Fibroblast of pulmonary artery (primary cell): ENCODE results near the gene PHETA1.
A peak's percentile ranks its signal among the peaks of the same experiment; 100 is the strongest.

Experiments used
- DNase-seq: peaks from one replicate; pipeline ENCODE4 v3.0.0-alpha.2; 2010; ENCODE audit warnings: low read depth
- H3K4me3 ChIP-seq: replicated peaks from 2 replicates; pipeline ENCODE4 v1.5.1; 2011; ENCODE audit warnings: low read depth, mild to moderate bottlenecking, control low read depth, low read length, moderate library complexity
- CTCF ChIP-seq: IDR thresholded peaks from 2 replicates; pipeline ENCODE4 v1.5.1; 2011; ENCODE audit warnings: mild to moderate bottlenecking, control low read depth, low read length, inconsistent platforms; ENCODE audit errors: missing control alignments

The PHETA1 gene

DNA sequence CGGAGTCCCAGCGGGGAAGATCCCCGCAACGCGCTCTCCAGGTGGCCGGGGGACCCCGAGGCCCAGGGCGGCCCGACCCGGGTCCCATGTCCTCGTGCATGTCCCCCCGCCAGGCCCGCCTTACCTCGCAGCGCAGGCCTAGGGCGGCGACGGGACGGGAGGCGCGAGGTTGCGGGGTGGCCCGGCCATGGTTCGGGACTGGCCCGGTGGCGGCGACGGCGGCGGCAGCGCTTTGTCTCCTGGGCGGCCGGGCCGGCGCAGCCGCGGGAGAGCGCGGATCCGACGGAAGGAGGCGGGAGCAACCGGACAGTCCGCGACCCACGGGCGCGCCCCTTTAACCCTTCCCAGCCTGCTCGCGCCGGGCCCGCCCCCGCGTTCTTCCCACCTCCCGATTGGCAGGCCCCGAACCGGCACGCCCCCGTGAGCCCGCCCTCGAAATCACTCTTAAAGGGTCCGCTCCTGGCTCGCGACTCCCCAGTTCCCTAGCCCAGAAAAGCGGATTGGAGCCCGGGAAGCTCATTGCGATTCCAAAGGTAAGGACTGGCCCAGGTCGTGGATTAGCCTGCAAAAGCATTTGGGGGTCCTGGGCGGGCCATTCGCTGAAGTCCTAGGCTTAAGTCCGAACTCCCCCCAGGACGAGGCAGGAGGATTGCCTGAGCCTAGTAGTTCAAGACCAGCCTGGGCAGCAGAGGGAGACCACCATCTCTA is at the start of gene PHETA1:
Gene PHETA1, minus strand, starts transcription at position 308 of the 708 bp plus-strand sequence. CDS start 5,668 bp downstream, outside the sequence.
- peak; percentile 90 for DNase-seq
- TF ChIP-seq CTCF: no peak
- H3K4me3 ChIP-seq: peak within 1 kb of the TSS; percentile 88

DNA sequence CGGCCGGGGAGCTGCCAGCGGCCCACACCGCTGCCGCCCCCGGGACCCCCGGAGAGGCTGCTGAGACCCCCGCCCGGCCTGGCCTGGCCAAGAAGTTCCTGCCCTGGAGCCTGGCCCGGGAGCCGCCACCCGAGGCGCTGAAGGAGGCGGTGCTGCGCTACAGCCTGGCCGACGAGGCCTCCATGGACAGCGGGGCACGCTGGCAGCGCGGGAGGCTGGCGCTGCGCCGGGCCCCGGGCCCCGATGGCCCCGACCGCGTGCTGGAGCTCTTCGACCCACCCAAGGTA is 49.6 kb upstream of the PHETA1 start:
- TF ChIP-seq CTCF: no peak
- no peak for DNase-seq
- no peak overlapping the region for H3K4me3 ChIP-seq

DNA sequence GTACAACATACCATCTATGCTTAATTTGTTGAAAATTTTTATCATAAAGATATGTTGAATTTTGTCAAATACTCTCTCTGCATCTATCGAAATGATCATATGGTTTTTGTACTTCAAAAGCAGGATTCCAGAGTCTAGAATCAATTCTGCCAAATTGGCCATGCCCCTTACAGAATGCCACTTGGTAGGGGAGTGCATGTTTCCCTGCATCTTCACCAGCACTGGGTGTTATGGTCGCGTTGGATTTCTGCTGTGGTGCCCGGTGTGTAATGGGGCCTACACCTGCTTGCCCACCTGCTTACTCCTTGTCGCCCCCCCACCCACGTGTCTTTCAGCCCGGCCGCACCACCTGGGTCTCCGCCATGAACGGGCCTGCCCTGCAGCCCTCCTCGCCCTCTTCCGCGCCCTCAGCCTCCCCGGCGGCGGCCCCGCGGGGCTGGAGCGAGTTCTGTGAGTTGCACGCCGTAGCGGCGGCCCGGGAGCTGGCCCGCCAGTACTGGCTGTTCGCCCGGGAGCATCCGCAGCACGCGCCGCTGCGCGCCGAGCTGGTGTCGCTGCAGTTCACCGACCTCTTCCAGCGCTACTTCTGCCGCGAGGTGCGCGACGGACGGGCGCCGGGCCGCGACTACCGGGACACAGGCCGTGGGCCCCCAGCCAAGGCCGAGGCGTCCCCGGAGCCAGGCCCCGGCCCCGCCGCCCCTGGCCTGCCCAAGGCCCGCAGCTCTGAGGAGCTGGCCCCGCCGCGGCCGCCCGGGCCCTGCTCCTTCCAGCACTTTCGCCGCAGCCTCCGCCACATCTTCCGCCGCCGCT is 49.1 kb upstream of the PHETA1 start:
- no peak for TF ChIP-seq CTCF
- DNase-seq: no peak
- no peak overlapping the region for H3K4me3 ChIP-seq

GRCh38 chr12:111417290-111417689 is 48.4 kb upstream of the PHETA1 start:
- DNase-seq: no peak
- TF ChIP-seq CTCF: no peak
- no peak overlapping the region for H3K4me3 ChIP-seq

DNA sequence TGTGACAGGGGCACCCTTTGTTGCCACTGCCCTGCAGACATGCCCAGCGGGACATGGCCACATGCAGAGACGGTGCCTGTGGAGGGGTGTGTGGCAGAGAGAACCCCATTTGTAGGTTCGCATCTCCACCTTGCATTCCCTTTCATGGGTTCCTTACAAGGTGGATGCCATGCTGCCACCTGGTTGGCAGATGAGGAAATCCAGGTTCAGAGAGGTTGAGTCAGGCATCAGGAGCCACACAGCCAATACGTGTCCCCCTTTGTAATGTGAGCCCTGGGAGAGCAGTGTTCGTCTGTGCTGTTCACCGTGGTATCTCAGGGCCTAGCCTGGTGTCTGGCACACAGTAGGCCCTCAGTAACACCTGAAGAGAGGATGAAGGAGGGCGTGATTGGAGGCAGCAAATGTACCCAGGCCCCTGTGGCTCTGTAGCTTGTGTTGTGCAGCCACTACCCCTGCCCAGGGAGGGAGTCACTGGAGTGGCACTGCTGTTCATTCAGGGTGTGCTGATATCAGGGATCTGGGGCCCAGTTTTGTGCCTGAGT is 45.9 kb upstream of the PHETA1 start:
- DNase-seq: no peak
- no peak overlapping the region for H3K4me3 ChIP-seq
- TF ChIP-seq CTCF: no peak

- no peak for TF ChIP-seq CTCF
- DNase-seq: peak; percentile 62
- no peak overlapping the region for H3K4me3 ChIP-seq
These were observed 44.7 kb upstream of the PHETA1 start for GRCh38 chr12:111413442-111414086.
